Measurements from ENCODE around the gene PFKFB2.

DNA sequence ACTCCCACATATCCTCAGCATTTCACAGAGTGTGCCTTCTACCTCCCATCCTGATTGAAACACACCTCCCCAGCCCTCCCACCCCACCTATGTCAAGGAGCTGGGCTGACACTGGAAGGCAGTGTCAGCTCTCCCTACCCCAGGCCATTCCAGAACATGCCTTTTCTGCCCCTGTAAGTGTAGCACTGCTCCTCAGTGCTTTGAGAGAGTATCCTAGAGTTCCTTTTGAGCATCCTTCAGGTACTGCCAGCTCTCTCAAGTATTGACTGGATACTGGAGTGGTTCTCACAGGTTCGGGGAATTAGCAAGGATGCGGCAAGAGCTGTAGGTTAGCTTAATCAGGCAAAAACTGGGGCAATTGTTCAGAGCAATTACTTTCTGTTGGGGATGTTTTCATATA is 42.3 kb upstream of the PFKFB2 start:
- TF ChIP-seq MAX (IDR thresholded peaks at IDR 0.05; ENCODE audit: low read depth, low read length) (no peak), POLR2A (IDR thresholded peaks at IDR 0.05; ENCODE audit: extremely low read depth, insufficient read length) (no peak)
- TF ChIP-seq, protein P1, sequence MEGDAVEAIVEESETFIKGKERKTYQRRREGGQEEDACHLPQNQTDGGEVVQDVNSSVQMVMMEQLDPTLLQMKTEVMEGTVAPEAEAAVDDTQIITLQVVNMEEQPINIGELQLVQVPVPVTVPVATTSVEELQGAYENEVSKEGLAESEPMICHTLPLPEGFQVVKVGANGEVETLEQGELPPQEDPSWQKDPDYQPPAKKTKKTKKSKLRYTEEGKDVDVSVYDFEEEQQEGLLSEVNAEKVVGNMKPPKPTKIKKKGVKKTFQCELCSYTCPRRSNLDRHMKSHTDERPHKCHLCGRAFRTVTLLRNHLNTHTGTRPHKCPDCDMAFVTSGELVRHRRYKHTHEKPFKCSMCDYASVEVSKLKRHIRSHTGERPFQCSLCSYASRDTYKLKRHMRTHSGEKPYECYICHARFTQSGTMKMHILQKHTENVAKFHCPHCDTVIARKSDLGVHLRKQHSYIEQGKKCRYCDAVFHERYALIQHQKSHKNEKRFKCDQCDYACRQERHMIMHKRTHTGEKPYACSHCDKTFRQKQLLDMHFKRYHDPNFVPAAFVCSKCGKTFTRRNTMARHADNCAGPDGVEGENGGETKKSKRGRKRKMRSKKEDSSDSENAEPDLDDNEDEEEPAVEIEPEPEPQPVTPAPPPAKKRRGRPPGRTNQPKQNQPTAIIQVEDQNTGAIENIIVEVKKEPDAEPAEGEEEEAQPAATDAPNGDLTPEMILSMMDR (IDR thresholded peaks at IDR 0.05; ENCODE audit: low read depth, low read length) = no peak

Measured in NB4 (cell line).